ENCODE data around the gene VIM.
A peak's percentile ranks its signal among the peaks of the same experiment; 100 is the strongest.

Gene VIM

GRCh38 chr10:17209881-17210280, 18.2 kb upstream of the VIM start:
- no peak for DNase-seq (ENCODE audit: low spot score)

- DNase-seq (ENCODE audit: low spot score): no peak
Measured at GRCh38 chr10:17210361-17210760, 17.7 kb upstream of the VIM start.

GRCh38 chr10:17212802-17213221, 15.2 kb upstream of the VIM start:
- no peak for DNase-seq (ENCODE audit: low spot score)

- no peak for DNase-seq (ENCODE audit: low spot score)
Measured at GRCh38 chr10:17213646-17214349, 14.2 kb upstream of the VIM start.

GRCh38 chr10:17214526-17214925, 13.5 kb upstream of the VIM start:
- DNase-seq (ENCODE audit: low spot score): no peak

GRCh38 chr10:17214971-17215781, 12.9 kb upstream of the VIM start:
- no peak for DNase-seq (ENCODE audit: low spot score)

GRCh38 chr10:17215782-17216122, 12.3 kb upstream of the VIM start:
- DNase-seq (ENCODE audit: low spot score): no peak

- DNase-seq (ENCODE audit: low spot score): peak; percentile 54
Measured at GRCh38 chr10:17216217-17216900, 11.7 kb upstream of the VIM start.

GRCh38 chr10:17216901-17217395, 11.1 kb upstream of the VIM start:
- DNase-seq (ENCODE audit: low spot score): no peak

GRCh38 chr10:17217631-17218232, 10.3 kb upstream of the VIM start:
- DNase-seq (ENCODE audit: low spot score): no peak

- DNase-seq (ENCODE audit: low spot score): no peak
Measured at GRCh38 chr10:17219024-17219423, 9.0 kb upstream of the VIM start.

GRCh38 chr10:17220652-17221100, 7.4 kb upstream of the VIM start:
- no peak for DNase-seq (ENCODE audit: low spot score)

GRCh38 chr10:17222329-17222728, 5.7 kb upstream of the VIM start:
- DNase-seq (ENCODE audit: low spot score): no peak

- no peak for DNase-seq (ENCODE audit: low spot score)
Measured at GRCh38 chr10:17225808-17226207, 2.2 kb upstream of the VIM start.

GRCh38 chr10:17226891-17227303, 1.1 kb upstream of the VIM start:
- DNase-seq (ENCODE audit: low spot score): no peak

GRCh38 chr10:17227367-17228090, 512 bp upstream of the VIM start:
- peak; percentile 32 for DNase-seq (ENCODE audit: low spot score)

GRCh38 chr10:17229016-17229716, 1.1 kb downstream of the VIM start:
- peak; percentile 89 for DNase-seq (ENCODE audit: low spot score)

GRCh38 chr10:17229717-17229966, 1.6 kb downstream of the VIM start:
- DNase-seq (ENCODE audit: low spot score): no peak

GRCh38 chr10:17229967-17230682, 2.1 kb downstream of the VIM start:
- peak; percentile 92 for DNase-seq (ENCODE audit: low spot score)

- no peak for DNase-seq (ENCODE audit: low spot score)
Measured at GRCh38 chr10:17231788-17232187, 3.7 kb downstream of the VIM start.
